Effector memory CD8-positive, alpha-beta T cell (primary cell): ENCODE data around the gene APOA4.
"Not testable (repeated sequence)": the region's sequence is repeated elsewhere in the genome, so short reads cannot be mapped to it uniquely, and the experiment has no call there.

Experiments used
- ATAC-seq: fragments of 150-1000 bp; cut with Tn5 transposase; replicated peaks from 2 replicates; pipeline ENCODE4 v1.10.0; 2021; ENCODE audit warnings: mild to moderate bottlenecking, moderate library complexity
- DNase-seq, 3 experiments: peaks; one replicate each; pipeline ENCODE4 v3.0.0; 2021
- H3K27ac Mint-ChIP-seq, 2 donors: one replicate each; pipeline ENCODE4 v1.8.0; 2022; ENCODE audit warnings: mild to moderate bottlenecking in 2 of 2, mixed read lengths in 2 of 2, moderate library complexity in 2 of 2
- H3K27me3 Mint-ChIP-seq, 2 donors: one replicate each; pipeline ENCODE4 v1.8.0; 2022; ENCODE audit warnings: mixed read lengths in 2 of 2
- H3K36me3 Mint-ChIP-seq: one replicate; pipeline ENCODE4 v1.8.0; 2022; ENCODE audit warnings: mild to moderate bottlenecking, moderate library complexity, mixed read lengths; ENCODE audit not compliant: insufficient read depth
- H3K4me1 Mint-ChIP-seq, 2 donors: one replicate each; pipeline ENCODE4 v1.8.0; 2022; ENCODE audit warnings: low read depth in 2 of 2, mixed read lengths in 2 of 2
- H3K4me3 Mint-ChIP-seq, 2 donors: one replicate each; pipeline ENCODE4 v1.8.0; 2022; ENCODE audit warnings: mild to moderate bottlenecking in 2 of 2, mixed read lengths in 2 of 2, moderate library complexity in 2 of 2
- H3K9me3 Mint-ChIP-seq, 2 donors: one replicate each; pipeline ENCODE4 v1.8.0; 2022; ENCODE audit warnings: mixed read lengths in 2 of 2

APOA4 gene

GRCh38 chr11:116814502-116814901, 8.6 kb downstream of the APOA4 start:
- no peaks in the 10 kb centered on the region for H3K9me3 Mint-ChIP-seq
- DNase-seq (no peak), ATAC-seq (no peak)
- H3K27ac Mint-ChIP-seq: no peak overlapping the region
- H3K4me3 Mint-ChIP-seq: no peak overlapping the region
- H3K27me3 Mint-ChIP-seq: no peaks in the 10 kb centered on the region
- H3K4me1 Mint-ChIP-seq: no peaks in the 10 kb centered on the region
- no peaks in the 10 kb centered on the region for H3K36me3 Mint-ChIP-seq

- ATAC-seq: no peak
- Mint-ChIP-seq H3K27me3 (peaks cover 0 to 3% of the 10 kb centered on the region in 2 donors), H3K4me3 (no peak overlapping the region), H3K4me1 (no peaks in the 10 kb centered on the region), H3K9me3 (no peaks in the 10 kb centered on the region), H3K27ac (no peak overlapping the region), H3K36me3 (no peaks in the 10 kb centered on the region)
- no peak for DNase-seq
Measured at GRCh38 chr11:116813781-116814471, 9.2 kb downstream of the APOA4 start.

- Mint-ChIP-seq H3K36me3 (no peaks in the 10 kb centered on the region), H3K27ac (no peak overlapping the region), H3K4me1 (no peaks in the 10 kb centered on the region), H3K27me3 (peaks cover 0 to 10% of the 10 kb centered on the region in 2 donors), H3K9me3 (no peaks in the 10 kb centered on the region), H3K4me3 (no peak overlapping the region)
- ATAC-seq (no peak), DNase-seq (no peak)
Measured at GRCh38 chr11:116813170-116813569, 9.9 kb downstream of the APOA4 start.

- Mint-ChIP-seq H3K4me1 (no peaks in the 10 kb centered on the region), H3K27ac (no peak overlapping the region), H3K9me3 (no peaks in the 10 kb centered on the region), H3K36me3 (no peaks in the 10 kb centered on the region), H3K4me3 (no peak overlapping the region), H3K27me3 (peaks cover 0 to 15% of the 10 kb centered on the region in 2 donors)
- DNase-seq (no peak), ATAC-seq (no peak)
Measured at GRCh38 chr11:116812109-116812508, 11.0 kb downstream of the APOA4 start.

GRCh38 chr11:116811194-116811593, 11.9 kb downstream of the APOA4 start:
- ATAC-seq: no peak
- peaks cover 0 to 15% of the 10 kb centered on the region in 2 donors for H3K27me3 Mint-ChIP-seq
- no peaks in the 10 kb centered on the region for H3K4me1 Mint-ChIP-seq
- no peak overlapping the region for H3K4me3 Mint-ChIP-seq
- no peak for DNase-seq
- no peak overlapping the region for H3K27ac Mint-ChIP-seq
- H3K36me3 Mint-ChIP-seq: no peaks in the 10 kb centered on the region
- H3K9me3 Mint-ChIP-seq: no peaks in the 10 kb centered on the region

GRCh38 chr11:116808262-116809175, 14.6 kb downstream of the APOA4 start:
- H3K27ac Mint-ChIP-seq: no peak overlapping the region
- no peak for ATAC-seq
- DNase-seq: no peak
- H3K4me3 Mint-ChIP-seq: no peak overlapping the region
- H3K9me3 Mint-ChIP-seq: no peaks in the 10 kb centered on the region
- H3K36me3 Mint-ChIP-seq: no peaks in the 10 kb centered on the region
- no peaks in the 10 kb centered on the region for H3K4me1 Mint-ChIP-seq
- H3K27me3 Mint-ChIP-seq: peaks cover 0 to 15% of the 10 kb centered on the region in 2 donors

GRCh38 chr11:116807601-116808261, 15.4 kb downstream of the APOA4 start:
- DNase-seq: no peak
- Mint-ChIP-seq H3K36me3 (no peaks in the 10 kb centered on the region), H3K9me3 (no peaks in the 10 kb centered on the region), H3K27ac (no peak overlapping the region), H3K4me1 (no peaks in the 10 kb centered on the region), H3K27me3 (peaks cover 0 to 15% of the 10 kb centered on the region in 2 donors), H3K4me3 (no peak overlapping the region)
- no peak for ATAC-seq

GRCh38 chr11:116804001-116804400, 19.1 kb downstream of the APOA4 start:
- peaks cover 11 to 23% of the 10 kb centered on the region in 2 donors for H3K27me3 Mint-ChIP-seq
- H3K4me3 Mint-ChIP-seq: no peak overlapping the region
- ATAC-seq: no peak

GRCh38 chr11:116801662-116802061, 21.4 kb downstream of the APOA4 start:
- not testable (repeated sequence) for H3K27ac Mint-ChIP-seq, ATAC-seq, H3K4me3 Mint-ChIP-seq, DNase-seq, H3K9me3 Mint-ChIP-seq, H3K36me3 Mint-ChIP-seq, H3K4me1 Mint-ChIP-seq
- peaks cover 10 to 11% of the 10 kb centered on the region in 2 donors for H3K27me3 Mint-ChIP-seq

More at GRCh38 chr11:116804001-116804400, 19.1 kb downstream of the APOA4 start:
- DNase-seq: no peak
- Mint-ChIP-seq H3K36me3 (no peaks in the 10 kb centered on the region), H3K4me1 (no peaks in the 10 kb centered on the region), H3K9me3 (no peaks in the 10 kb centered on the region), H3K27ac (no peak overlapping the region)

- H3K36me3 Mint-ChIP-seq: no peaks in the 10 kb centered on the region
- no peaks in the 10 kb centered on the region for H3K9me3 Mint-ChIP-seq
- H3K4me3 Mint-ChIP-seq: no peak overlapping the region
- no peak for DNase-seq
- peaks cover 10 to 11% of the 10 kb centered on the region in 2 donors for H3K27me3 Mint-ChIP-seq
- no peaks in the 10 kb centered on the region for H3K4me1 Mint-ChIP-seq
- ATAC-seq: no peak
- H3K27ac Mint-ChIP-seq: no peak overlapping the region
Measured at GRCh38 chr11:116800610-116801009, 22.5 kb downstream of the APOA4 start.

GRCh38 chr11:116798368-116798767, 24.7 kb downstream of the APOA4 start:
- peaks cover 10 to 11% of the 10 kb centered on the region in 2 donors for H3K27me3 Mint-ChIP-seq
- no peak for DNase-seq
- H3K27ac Mint-ChIP-seq: no peak overlapping the region
- no peak overlapping the region for H3K4me3 Mint-ChIP-seq
- no peaks in the 10 kb centered on the region for H3K36me3 Mint-ChIP-seq
- no peaks in the 10 kb centered on the region for H3K4me1 Mint-ChIP-seq
- H3K9me3 Mint-ChIP-seq: no peaks in the 10 kb centered on the region
- no peak for ATAC-seq

GRCh38 chr11:116797816-116798215, 25.3 kb downstream of the APOA4 start:
- ATAC-seq (no peak), DNase-seq (no peak)
- no peaks in the 10 kb centered on the region for H3K4me1 Mint-ChIP-seq
- no peaks in the 10 kb centered on the region for H3K36me3 Mint-ChIP-seq
- H3K9me3 Mint-ChIP-seq: no peaks in the 10 kb centered on the region
- H3K27ac Mint-ChIP-seq: no peak overlapping the region
- H3K4me3 Mint-ChIP-seq: no peak overlapping the region
- H3K27me3 Mint-ChIP-seq: peaks cover 10 to 11% of the 10 kb centered on the region in 2 donors

- DNase-seq (no peak), ATAC-seq (no peak)
- H3K27me3 Mint-ChIP-seq: peaks cover 4 to 10% of the 10 kb centered on the region in 2 donors
- H3K27ac Mint-ChIP-seq: no peak overlapping the region
- no peak overlapping the region for H3K4me3 Mint-ChIP-seq
- H3K4me1 Mint-ChIP-seq: no peaks in the 10 kb centered on the region
- H3K36me3 Mint-ChIP-seq: no peaks in the 10 kb centered on the region
- H3K9me3 Mint-ChIP-seq: no peaks in the 10 kb centered on the region
Measured at GRCh38 chr11:116796548-116796947, 26.6 kb downstream of the APOA4 start.
